SK-N-SH (cell line): ENCODE results near the gene EPHA10. TPM values are rescaled to one million over a fixed set of nuclear protein-coding genes. Genes with fewer than 3 reads are reported as not detected.
"Not testable (repeated sequence)": the region's sequence is repeated elsewhere in the genome, so short reads cannot be mapped to it uniquely, and the experiment has no call there.

Experiments used
- CTCF ChIA-PET: fragments of 300-600, 350-600 bp; formaldehyde crosslinking; extraction: SDS; loops from one replicate; lab custom pipeline; 2021; lab: Yijun Ruan, JAX
- POLR2A ChIA-PET: fragments of 350-600 bp; sonication (Branson Sonifier 250); formaldehyde crosslinking; extraction: SDS; loops from one replicate; lab custom pipeline; 2020; ENCODE audit warnings: antibody characterized with exemption, inconsistent platforms; lab: Yijun Ruan, JAX
- DNase-seq: peaks from one replicate; pipeline ENCODE4 v3.0.0; 2012
- H2AFZ ChIP-seq: fragments of 200-600 bp; sonication (generic); 2 replicates; pipeline ENCODE4 v1.8.1; 2016; ENCODE audit warnings: antibody characterized with exemption, mild to moderate bottlenecking, low read depth
- H3F3A ChIP-seq: fragments of 200-600 bp; sonication (generic); replicated peaks from 2 replicates; pipeline ENCODE3; 2016; ENCODE audit warnings: antibody characterized with exemption, mild to moderate bottlenecking; ENCODE audit not compliant: insufficient read depth
- H3K27ac ChIP-seq, 2 experiments: fragments of 200-500 bp in 1 of 2; fragments of 200-600 bp in 1 of 2; sonication (Bioruptor generic) in 1 of 2; sonication (generic), shearing (Covaris generic) in 1 of 2; 2 replicates each; pipeline versions ENCODE4 v1.5.1 to v1.6.1; 2014 to 2016; ENCODE audit warnings: low read depth in 2 of 2, inconsistent platforms in 1 of 2, low read length in 1 of 2, mild to moderate bottlenecking in 1 of 2, mixed read lengths in 1 of 2
- H3K27me3 ChIP-seq: fragments of 200-600 bp; sonication (generic), shearing (Covaris generic); 2 replicates; pipeline ENCODE4 v1.6.1; 2016; ENCODE audit warnings: mixed run types; ENCODE audit not compliant: insufficient read depth
- H3K36me3 ChIP-seq, 2 experiments: fragments of 200-500 bp in 1 of 2; fragments of 200-600 bp in 1 of 2; sonication (Bioruptor generic) in 1 of 2; sonication (generic) in 1 of 2; replicated peaks in 1 of 2; 2 replicates each; pipeline versions ENCODE3 to v1.5.1; 2014 to 2016; ENCODE audit warnings: low read length in 1 of 2, mild to moderate bottlenecking in 1 of 2; ENCODE audit not compliant: insufficient read depth in 2 of 2, control insufficient read depth in 1 of 2
- H3K4me1 ChIP-seq, 2 experiments: fragments of 200-500 bp in 1 of 2; fragments of 200-600 bp in 1 of 2; sonication (Bioruptor generic) in 1 of 2; sonication (generic), shearing (Covaris generic) in 1 of 2; 2 replicates each; pipeline versions ENCODE4 v1.5.1 to v1.6.1; 2014 to 2016; ENCODE audit warnings: low read depth in 1 of 2, low read length in 1 of 2, mixed run types in 1 of 2; ENCODE audit not compliant: insufficient read depth in 2 of 2, control insufficient read depth in 1 of 2
- H3K4me2 ChIP-seq: fragments of 200-600 bp; sonication (generic), shearing (Covaris generic); 2 replicates; pipeline ENCODE4 v1.6.1; 2017; ENCODE audit warnings: mixed run types
- H3K4me3 ChIP-seq, 2 experiments: fragments of 200-500 bp in 1 of 2; fragments of 200-600 bp in 1 of 2; sonication (Bioruptor generic) in 1 of 2; sonication (generic), shearing (Covaris generic) in 1 of 2; 2 replicates each; pipeline versions ENCODE4 v1.5.1 to v1.8.1; 2014 to 2016; ENCODE audit warnings: low read depth in 2 of 2, inconsistent platforms in 1 of 2, low read length in 1 of 2, mild to moderate bottlenecking in 1 of 2, mixed read lengths in 1 of 2, moderate library complexity in 1 of 2
- H3K79me2 ChIP-seq: fragments of 200-600 bp; sonication (generic); 2 replicates; pipeline ENCODE4 v1.8.1; 2017; ENCODE audit warnings: mild to moderate bottlenecking; ENCODE audit not compliant: insufficient read depth
- H3K9ac ChIP-seq: fragments of 200-600 bp; sonication (generic); 2 replicates; pipeline ENCODE4 v1.6.1; 2017; ENCODE audit warnings: mixed run types
- H3K9me2 ChIP-seq: fragments of 200-600 bp; sonication (generic); 2 replicates; pipeline ENCODE4 v1.6.1; 2017; ENCODE audit warnings: mixed run types
- H3K9me3 ChIP-seq: fragments of 200-600 bp; sonication (generic); 2 replicates; pipeline ENCODE4 v1.6.1; 2017; ENCODE audit warnings: mixed run types, mild to moderate bottlenecking, moderate library complexity
- H4K20me1 ChIP-seq: fragments of 200-600 bp; sonication (generic); 2 replicates; pipeline ENCODE4 v1.6.1; 2017; ENCODE audit warnings: mild to moderate bottlenecking, mixed run types; ENCODE audit not compliant: insufficient read depth
- CHD2 ChIP-seq: fragments of 150-350 bp; IDR thresholded peaks from 2 replicates; pipeline ENCODE4 v1.6.1; 2018; ENCODE audit warnings: low read length; ENCODE audit not compliant: partially characterized antibody
- EZH2phosphoT487 ChIP-seq: fragments of 200-600 bp; sonication (generic); IDR thresholded peaks from 2 replicates; pipeline ENCODE4 v1.6.1; 2017; ENCODE audit warnings: low read depth, mixed run types, mild to moderate bottlenecking, antibody characterized with exemption, moderate library complexity, borderline replicate concordance
- FOSL2 ChIP-seq: IDR thresholded peaks from 2 replicates; pipeline ENCODE4 v1.4.0; 2012; ENCODE audit warnings: low read depth, mild to moderate bottlenecking, moderate library complexity, borderline replicate concordance
- GATA2 ChIP-seq: sonication (generic); formaldehyde crosslinking; IDR thresholded peaks from 2 replicates; pipeline ENCODE4 v1.5.0; 2020; ENCODE audit warnings: mild to moderate bottlenecking, missing genetic modification reagents
- MXI1 ChIP-seq: IDR thresholded peaks from 2 replicates; pipeline ENCODE4 v1.6.1; 2012; ENCODE audit warnings: mild to moderate bottlenecking, low read depth, low read length, improper control_type of control experiment
- POLR2AphosphoS5 ChIP-seq: IDR thresholded peaks from 2 replicates; pipeline ENCODE4 v1.6.1; 2012; ENCODE audit warnings: low read depth, low read length
- RCOR1 ChIP-seq: fragments of 150-350 bp; IDR thresholded peaks from 2 replicates; pipeline ENCODE4 v1.6.1; 2017; ENCODE audit warnings: antibody characterized with exemption, low read length
- SMC3 ChIP-seq: IDR thresholded peaks from 2 replicates; pipeline ENCODE4 v1.6.1; 2012; ENCODE audit warnings: low read depth, low read length, improper control_type of control experiment
- TAF1 ChIP-seq: IDR thresholded peaks from 2 replicates; pipeline ENCODE4 v1.6.1; 2012; ENCODE audit warnings: low read depth, mild to moderate bottlenecking, low read length, moderate library complexity, borderline replicate concordance
- YY1 ChIP-seq: IDR thresholded peaks from 2 replicates; pipeline ENCODE4 v1.4.0; 2012; ENCODE audit warnings: low read depth, mild to moderate bottlenecking
- WGBS: methylation state at CpG from one replicate; pipeline ENCODE4 v1.1.6; 2017; ENCODE audit warnings: low lambda C conversion rate; 5-methylcytosine and 5-hydroxymethylcytosine counted together
- polyA plus RNA-seq, 3 experiments: library from polyadenylated mRNA; depleted of rRNA; stranded (reverse); fragments of >200 nt; gene quantifications; 2 replicates each; pipeline ENCODE4 v1.2.3, GENCODE V29; 2012

The EPHA10 gene
- polyA plus RNA-seq, 1 of the 3 experiments (the other 2 are of a cell fraction), result 0.05 TPM

DNA sequence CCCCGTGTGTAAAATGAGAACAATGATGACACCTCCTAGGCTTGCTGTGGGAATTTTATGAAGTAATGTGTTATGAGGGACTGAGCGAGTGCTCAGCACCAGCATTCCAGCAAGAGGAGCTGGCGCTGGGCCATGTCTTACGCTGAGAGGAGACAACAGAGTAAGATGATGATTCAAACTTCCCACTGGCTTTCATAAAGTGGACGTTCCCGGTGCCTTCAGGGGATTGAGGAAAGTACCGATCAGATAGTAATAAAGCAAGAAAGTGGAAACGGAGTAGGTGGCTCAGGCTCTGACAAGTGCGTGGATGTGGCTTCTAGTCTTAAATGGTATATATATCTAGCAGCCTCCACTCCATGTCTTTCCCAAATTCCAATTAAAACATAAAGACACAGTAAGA, 23.8 kb downstream of the EPHA10 start:
- POLR2A ChIA-PET, result no interaction called here
- DNase-seq, result no peak
- no peaks in the 10 kb centered on the region for H3K9me3 ChIP-seq

DNA sequence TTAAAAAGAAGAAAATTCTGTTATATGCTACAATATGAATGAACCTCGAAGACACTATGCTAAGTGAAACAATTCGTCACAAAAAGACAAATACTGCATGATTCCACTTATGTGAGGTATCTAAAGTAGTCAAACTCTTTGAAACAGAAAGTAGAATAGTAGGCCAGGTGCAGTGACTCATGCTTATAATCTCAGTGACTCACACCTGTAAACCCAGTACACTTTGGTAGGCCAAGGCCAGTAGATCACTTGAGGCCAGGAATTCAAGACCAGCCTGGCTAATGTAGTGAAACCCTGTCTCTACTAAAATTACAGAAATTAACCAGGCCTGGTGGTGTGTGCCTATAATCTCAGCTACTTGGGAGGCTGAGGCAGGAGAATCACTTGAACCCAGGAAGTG, 25.7 kb downstream of the EPHA10 start:
- WGBS, result 91% methylated on average over 2 of the region's 2 CpGs
- POLR2A ChIA-PET, result no interaction called here

More for the DNA sequence above, 23.8 kb downstream of the EPHA10 start:
- WGBS, result 48% methylated on average over 9 of the region's 9 CpGs
- no peaks in the 10 kb centered on the region for H3K9me2 ChIP-seq
- no peaks in the 10 kb centered on the region for H3K27me3 ChIP-seq
- no peak for TF ChIP-seq RCOR1
- H3K4me3 ChIP-seq, result no peak overlapping the region
- no peaks in the 10 kb centered on the region for H3K36me3 ChIP-seq
- no peak overlapping the region for H3K9ac ChIP-seq
- CTCF ChIA-PET, result no interaction called here
- no peaks in the 10 kb centered on the region for H3F3A ChIP-seq
- no peaks in the 10 kb centered on the region for H4K20me1 ChIP-seq
- H3K27ac ChIP-seq, result no peak overlapping the region
- H3K4me1 ChIP-seq, result no peaks in the 10 kb centered on the region
- H3K4me2 ChIP-seq, result no peak overlapping the region
- H2AFZ ChIP-seq, result no peak overlapping the region
- H3K79me2 ChIP-seq, result no peaks in the 10 kb centered on the region

DNA sequence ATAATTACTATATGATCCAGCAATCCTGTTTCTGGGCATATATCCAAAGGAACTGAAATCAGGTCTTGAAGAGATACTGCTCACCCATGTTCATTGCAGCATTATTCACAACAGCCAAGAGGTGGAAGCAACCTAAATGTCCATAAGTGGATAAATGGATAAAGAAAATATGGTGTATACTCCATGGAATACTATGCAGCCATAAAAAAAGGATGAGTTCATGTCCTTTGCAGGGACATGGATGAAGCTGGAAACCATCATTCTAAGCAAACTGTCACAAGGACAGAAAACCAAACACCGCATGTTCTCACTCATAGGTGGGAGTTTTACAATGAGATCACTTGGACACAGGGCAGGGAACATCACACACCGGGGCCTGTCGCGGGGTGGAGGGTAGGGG, 26.3 kb downstream of the EPHA10 start:
- H4K20me1 ChIP-seq, H3K36me3 ChIP-seq, H3K9me3 ChIP-seq, H3K79me2 ChIP-seq, H3K27me3 ChIP-seq, H3K9me2 ChIP-seq, H3K9ac ChIP-seq, H3K4me2 ChIP-seq, DNase-seq, H3F3A ChIP-seq, POLR2A ChIA-PET, H3K27ac ChIP-seq, H3K4me3 ChIP-seq, H2AFZ ChIP-seq, H3K4me1 ChIP-seq, CTCF ChIA-PET: not testable (repeated sequence)
- WGBS, result 69% methylated on average over 4 of the region's 4 CpGs

More for the DNA sequence above, 25.7 kb downstream of the EPHA10 start:
- H3K79me2 ChIP-seq, result no peaks in the 10 kb centered on the region
- H3K4me3 ChIP-seq, result no peak overlapping the region
- TF ChIP-seq GATA2 (CRISPR knock-in tag) (no peak), CHD2 (no peak), TAF1 (no peak), EZH2phosphoT487 (no peak), POLR2AphosphoS5 (no peak), FOSL2 (no peak), RCOR1 (no peak), SMC3 (no peak), YY1 (no peak), MXI1 (no peak)
- H3K27ac ChIP-seq, result no peak overlapping the region
- H3F3A ChIP-seq, result no peaks in the 10 kb centered on the region
- H3K9ac ChIP-seq, result no peak overlapping the region
- no peaks in the 10 kb centered on the region for H3K9me2 ChIP-seq
- no peaks in the 10 kb centered on the region for H3K9me3 ChIP-seq
- H3K36me3 ChIP-seq, result no peaks in the 10 kb centered on the region
- no peaks in the 10 kb centered on the region for H4K20me1 ChIP-seq
- no peaks in the 10 kb centered on the region for H3K4me1 ChIP-seq
- H2AFZ ChIP-seq, result no peak overlapping the region
- no peak overlapping the region for H3K4me2 ChIP-seq
- DNase-seq, result no peak
- H3K27me3 ChIP-seq, result no peaks in the 10 kb centered on the region
- CTCF ChIA-PET, result no interaction called here

DNA sequence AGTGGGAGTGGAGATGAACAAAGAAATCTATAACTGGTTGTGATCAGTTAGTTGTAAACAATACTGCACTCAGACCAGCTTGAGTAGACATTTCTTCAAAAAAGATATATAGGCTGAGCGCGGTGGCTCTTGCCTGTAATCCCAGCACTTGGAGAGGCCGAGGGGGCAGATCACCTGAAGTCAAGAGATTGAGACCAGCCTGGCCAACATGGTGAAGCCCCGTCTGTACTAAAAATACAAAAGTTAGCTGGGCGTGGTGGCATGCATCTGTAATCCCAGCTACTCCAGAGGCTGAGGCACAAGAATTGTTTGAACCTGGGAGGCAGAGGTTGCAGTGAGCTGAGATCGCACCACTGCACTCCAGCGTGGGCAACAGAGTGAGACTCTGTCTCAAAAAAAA, 26.9 kb downstream of the EPHA10 start:
- H4K20me1 ChIP-seq, H3K27ac ChIP-seq, DNase-seq, H3K9ac ChIP-seq, H3K9me3 ChIP-seq, H3K4me2 ChIP-seq, CTCF ChIA-PET, H3F3A ChIP-seq, POLR2A ChIA-PET, H3K36me3 ChIP-seq, H3K4me3 ChIP-seq, H3K9me2 ChIP-seq, H2AFZ ChIP-seq, H3K4me1 ChIP-seq, H3K79me2 ChIP-seq, H3K27me3 ChIP-seq: not testable (repeated sequence)
- 53% methylated on average over 7 of the region's 7 CpGs for WGBS
